WI38 (cell line): ENCODE results near the gene NUTM2B.
"Not testable (repeated sequence)": the region's sequence is repeated elsewhere in the genome, so short reads cannot be mapped to it uniquely, and the experiment has no call there.

Experiments used
- H3K4me3 ChIP-seq: 2 replicates; pipeline ENCODE4 v1.5.1; 2011; ENCODE audit warnings: low read depth, mild to moderate bottlenecking, control low read depth, low read length

NUTM2B gene

GRCh38 chr10:79702927-79703326 lies at the start of gene NUTM2B:
TSS of gene NUTM2B (plus strand) at chr10:79703227. CDS start at chr10:79703610, 383 bp downstream.
- H3K4me3 ChIP-seq: not testable (repeated sequence)

GRCh38 chr10:79663287-79663686 lies 39.7 kb upstream of the NUTM2B start:
- not testable (repeated sequence) for H3K4me3 ChIP-seq

- not testable (repeated sequence) for H3K4me3 ChIP-seq
These were observed 38.3 kb upstream of the NUTM2B start for GRCh38 chr10:79664686-79665085.

GRCh38 chr10:79669248-79669788 lies 33.7 kb upstream of the NUTM2B start:
- not testable (repeated sequence) for H3K4me3 ChIP-seq

GRCh38 chr10:79674878-79675277 lies 28.1 kb upstream of the NUTM2B start:
- not testable (repeated sequence) for H3K4me3 ChIP-seq

- not testable (repeated sequence) for H3K4me3 ChIP-seq
These were observed 19.8 kb upstream of the NUTM2B start for GRCh38 chr10:79683026-79683883.

- H3K4me3 ChIP-seq: not testable (repeated sequence)
These were observed 18.9 kb upstream of the NUTM2B start for GRCh38 chr10:79683884-79684720.

GRCh38 chr10:79685044-79685685 lies 17.9 kb upstream of the NUTM2B start:
- not testable (repeated sequence) for H3K4me3 ChIP-seq

GRCh38 chr10:79686595-79686994 lies 16.4 kb upstream of the NUTM2B start:
- not testable (repeated sequence) for H3K4me3 ChIP-seq

- H3K4me3 ChIP-seq: not testable (repeated sequence)
These were observed 15.4 kb upstream of the NUTM2B start for GRCh38 chr10:79687406-79688150.

- not testable (repeated sequence) for H3K4me3 ChIP-seq
These were observed 14.2 kb upstream of the NUTM2B start for GRCh38 chr10:79688798-79689197.

- not testable (repeated sequence) for H3K4me3 ChIP-seq
These were observed 6.4 kb upstream of the NUTM2B start for GRCh38 chr10:79696596-79696995.

- H3K4me3 ChIP-seq: not testable (repeated sequence)
These were observed 5.9 kb upstream of the NUTM2B start for GRCh38 chr10:79697141-79697540.

GRCh38 chr10:79700381-79700944 lies 2.6 kb upstream of the NUTM2B start:
- not testable (repeated sequence) for H3K4me3 ChIP-seq

- H3K4me3 ChIP-seq: not testable (repeated sequence)
These were observed 4.0 kb downstream of the NUTM2B start for GRCh38 chr10:79707017-79707416.

- not testable (repeated sequence) for H3K4me3 ChIP-seq
These were observed 11.9 kb downstream of the NUTM2B start for GRCh38 chr10:79714976-79715375.

- not testable (repeated sequence) for H3K4me3 ChIP-seq
These were observed 14.0 kb downstream of the NUTM2B start for GRCh38 chr10:79716917-79717579.

GRCh38 chr10:79720000-79720399 lies 17.0 kb downstream of the NUTM2B start:
- not testable (repeated sequence) for H3K4me3 ChIP-seq

GRCh38 chr10:79726620-79727019 lies 23.6 kb downstream of the NUTM2B start:
- H3K4me3 ChIP-seq: not testable (repeated sequence)
